IMR-90 (cell line): Measurements from ENCODE around the gene CACNA1I. TPM values are rescaled to one million over a fixed set of nuclear protein-coding genes. Genes with fewer than 3 reads are reported as not detected.

ENCODE experiments used
- ATAC-seq: fragments of 200-7000 bp; cut with Tn5 transposase; 2 replicates; pipeline ENCODE4 v1.9.1; 2020; ENCODE audit warnings: low read depth, mild to moderate bottlenecking, moderate library complexity
- BruUV-seq: library from RNA; stranded (reverse); fragments of 400-500 nt; replicated peaks from 2 replicates; lab custom pipeline; 2021; lab: Mats Ljungman, UMichigan
- CTCF ChIA-PET: fragments of 300-600 bp; formaldehyde crosslinking; extraction: SDS; loops from one replicate; lab custom pipeline; 2021; ENCODE audit warnings: antibody characterized with exemption; lab: Yijun Ruan, JAX
- POLR2A ChIA-PET: fragments of 300-600 bp; sonication (Branson Sonifier 250); formaldehyde crosslinking; loops from one replicate; lab custom pipeline; 2022; ENCODE audit warnings: antibody characterized with exemption; ENCODE audit not compliant: unreplicated experiment; lab: Charles Lee
- DNase-seq: peaks from one replicate; pipeline ENCODE4 v3.0.0; 2013
- H2AFZ ChIP-seq: replicated peaks from 2 replicates; pipeline ENCODE3; 2013; ENCODE audit warnings: low read length, mild to moderate bottlenecking; ENCODE audit not compliant: poor library complexity
- H2AK5ac ChIP-seq: 2 replicates; pipeline ENCODE4 v1.6.1; 2013; ENCODE audit warnings: low read depth, low read length, inconsistent platforms
- H2AK9ac ChIP-seq: replicated peaks from 2 replicates; pipeline ENCODE3; 2013; ENCODE audit warnings: mild to moderate bottlenecking, low read depth, low read length, moderate library complexity; ENCODE audit not compliant: poor library complexity
- H2BK120ac ChIP-seq: 2 replicates; pipeline ENCODE4 v1.6.1; 2013; ENCODE audit warnings: low read depth, low read length, inconsistent platforms
- H2BK15ac ChIP-seq: 3 replicates; pipeline ENCODE4 v1.6.1; 2013; ENCODE audit warnings: low read depth, low read length, inconsistent platforms
- H2BK20ac ChIP-seq: 2 replicates; pipeline ENCODE4 v1.6.1; 2013; ENCODE audit warnings: low read depth, mild to moderate bottlenecking, inconsistent platforms, low read length, moderate library complexity
- H2BK5ac ChIP-seq: 2 replicates; pipeline ENCODE4 v1.6.1; 2013; ENCODE audit warnings: mild to moderate bottlenecking, low read depth, low read length, inconsistent platforms; ENCODE audit not compliant: poor library complexity, severe bottlenecking
- H3K14ac ChIP-seq: replicated peaks from 2 replicates; pipeline ENCODE4 v1.6.1; 2013; ENCODE audit warnings: low read depth, low read length, inconsistent platforms
- H3K18ac ChIP-seq: 2 replicates; pipeline ENCODE4 v1.6.1; 2013; ENCODE audit warnings: low read depth, low read length, control low read depth
- H3K23ac ChIP-seq: 2 replicates; pipeline ENCODE4 v1.6.1; 2013; ENCODE audit warnings: low read depth, low read length, inconsistent platforms
- H3K27ac ChIP-seq: 2 replicates; pipeline ENCODE4 v1.5.1; 2013; ENCODE audit warnings: mild to moderate bottlenecking, control low read depth, low read length; ENCODE audit not compliant: insufficient read depth
- H3K27me3 ChIP-seq: 2 replicates; pipeline ENCODE4 v1.6.1; 2013; ENCODE audit warnings: low read length; ENCODE audit not compliant: control insufficient read depth, insufficient read depth
- H3K36me3 ChIP-seq: 2 replicates; pipeline ENCODE4 v1.6.1; 2013; ENCODE audit warnings: low read length, mixed read lengths; ENCODE audit not compliant: control insufficient read depth, insufficient read depth
- H3K4ac ChIP-seq: 2 replicates; pipeline ENCODE4 v1.6.1; 2013; ENCODE audit warnings: low read depth, low read length, inconsistent platforms
- H3K4me1 ChIP-seq: 2 replicates; pipeline ENCODE4 v1.6.1; 2013; ENCODE audit warnings: low read length, mixed read lengths; ENCODE audit not compliant: control insufficient read depth, insufficient read depth
- H3K4me2 ChIP-seq: 2 replicates; pipeline ENCODE4 v1.6.1; 2013; ENCODE audit warnings: low read depth, mild to moderate bottlenecking, control low read depth, low read length, moderate library complexity
- H3K4me3 ChIP-seq: 2 replicates; pipeline ENCODE4 v1.5.1; 2013; ENCODE audit warnings: low read depth, mild to moderate bottlenecking, control low read depth, low read length, moderate library complexity; ENCODE audit not compliant: insufficient read depth
- H3K56ac ChIP-seq: 2 replicates; pipeline ENCODE4 v1.6.1; 2013; ENCODE audit warnings: low read length, inconsistent platforms; ENCODE audit not compliant: insufficient read depth; ENCODE audit errors: extremely low read depth
- H3K79me1 ChIP-seq, 2 experiments: 2 replicates each; pipeline ENCODE4 v1.6.1; 2013; ENCODE audit warnings: low read length in 2 of 2, inconsistent platforms in 1 of 2, low read depth in 1 of 2
- H3K9ac ChIP-seq: 2 replicates; pipeline ENCODE4 v1.6.1; 2013; ENCODE audit warnings: low read depth, low read length, control low read depth
- H3K9me1 ChIP-seq: 2 replicates; pipeline ENCODE4 v1.6.1; 2013; ENCODE audit warnings: low read length, inconsistent platforms; ENCODE audit not compliant: insufficient read depth
- H3K9me3 ChIP-seq: 2 replicates; pipeline ENCODE4 v1.6.1; 2013; ENCODE audit warnings: low read length; ENCODE audit not compliant: control insufficient read depth, insufficient read depth
- H4K20me1 ChIP-seq: 2 replicates; pipeline ENCODE4 v1.6.1; 2013; ENCODE audit warnings: low read length, inconsistent platforms; ENCODE audit not compliant: insufficient read depth
- H4K5ac ChIP-seq: 2 replicates; pipeline ENCODE4 v1.6.1; 2013; ENCODE audit warnings: mild to moderate bottlenecking, low read depth, low read length, control low read depth
- H4K8ac ChIP-seq, 2 experiments: 2 replicates each; pipeline ENCODE4 v1.6.1; 2013; ENCODE audit warnings: low read depth in 2 of 2, low read length in 2 of 2, control low read depth in 1 of 2, inconsistent platforms in 1 of 2
- H4K91ac ChIP-seq: 2 replicates; pipeline ENCODE4 v1.6.1; 2013; ENCODE audit warnings: low read depth, low read length, inconsistent platforms; ENCODE audit not compliant: insufficient read depth
- CEBPB ChIP-seq: IDR thresholded peaks from 2 replicates; pipeline ENCODE4 v1.6.1; 2012; ENCODE audit warnings: low read depth, low read length, improper control_type of control experiment
- FOS ChIP-seq: fragments of 150-350 bp; IDR thresholded peaks from 2 replicates; pipeline ENCODE4 v1.6.1; 2016; ENCODE audit warnings: low read depth, low read length
- WGBS, 2 experiments: methylation state at CpG; one replicate each; pipeline versions ENCODE4 v1.1.5 to v1.1.7; 2013; ENCODE audit warnings: missing lambda C conversion rate in 2 of 2; ENCODE audit not compliant: insufficient read length in 1 of 2; ENCODE audit errors: extremely low coverage in 2 of 2; 5-methylcytosine and 5-hydroxymethylcytosine counted together
- dilution Hi-C: fragments of 300-500 bp; cut with HindIII; formaldehyde crosslinking; loops from one replicate; pipeline ENCODE4 v1.14.3; 2018; ENCODE audit warnings: low sequenced_read_pairs; ENCODE audit not compliant: unreplicated experiment
- in situ Hi-C: fragments of 300-500 bp; cut with MboI; formaldehyde crosslinking; loops from 3 replicates; pipeline ENCODE4 v1.14.3; 2019; ENCODE audit warnings: low sequenced_read_pairs, inconsistent platforms, mixed read lengths
- intact Hi-C: fragments of 100-400 bp; cut with micrococcal nuclease; formaldehyde crosslinking; loops from 2 replicates; pipeline ENCODE4 v1.10.0; 2022
- polyA plus RNA-seq, 3 experiments: library from polyadenylated mRNA; depleted of rRNA; stranded (reverse); fragments of >200 nt; gene quantifications; 2 replicates each; pipeline ENCODE4 v1.2.3, GENCODE V29; 2012; ENCODE audit warnings: low replicate concordance in 1 of 3
- total RNA-seq: library from RNA; depleted of rRNA; stranded (reverse); fragments of >200 nt; gene quantifications from 2 replicates; pipeline ENCODE4 v1.2.3, GENCODE V29; 2012

Gene CACNA1I
- total and polyA plus RNA-seq, 2 of the 4 experiments (the other 2 are of a cell fraction) = under 0.01 to 0.02 TPM

- Histone ChIP-seq H3K4me2 (no peak overlapping the region), H4K5ac (no peak overlapping the region), H3K79me1 (no peaks in the 10 kb centered on the region), H3K36me3 (no peaks in the 10 kb centered on the region), H2BK15ac (no peak overlapping the region), H4K91ac (no peak overlapping the region), H2BK5ac (no peak overlapping the region), H3K27ac (no peak overlapping the region), H4K8ac (no peak overlapping the region), H3K23ac (no peak overlapping the region), H2AFZ (peak overlapping the region; percentile 14), H3K4me1 (peaks cover 6% of the 10 kb centered on the region; the same call in 1 of the 2 replicates), H2BK120ac (no peak overlapping the region), H3K14ac (no peak overlapping the region), H3K27me3 (peaks cover 57% of the 10 kb centered on the region), H2BK20ac (no peak overlapping the region), H3K4ac (no peak overlapping the region), H3K4me3 (no peak overlapping the region), H3K9me1 (no peaks in the 10 kb centered on the region), H3K9ac (no peak overlapping the region), H2AK9ac (no peak overlapping the region), H3K18ac (no peak overlapping the region), H4K20me1 (no peaks in the 10 kb centered on the region), H2AK5ac (no peak overlapping the region), H3K56ac (no peak overlapping the region), H3K9me3 (no peaks in the 10 kb centered on the region)
- intact Hi-C loops (no loop called here), in situ Hi-C loops (no loop called here), dilution Hi-C loops (no loop called here)
- 85% methylated on average over 15 of the region's 27 CpGs; no CpG with 5 or more reads in 1 of the 2 experiments for WGBS, 2 experiments
- ChIA-PET POLR2A (no interaction called here), CTCF (interaction anchor here (0.6 kb wide), 1 partner anchor 11 kb away, joined by 3 read pairs; no protein-coding TSS in a partner anchor)
- TF ChIP-seq FOS (no peak), CEBPB (no peak)
- no peak for DNase-seq
- no peak for ATAC-seq
- BruUV-seq = no TSS peak
These were observed 136.0 kb downstream of the CACNA1I start for GRCh38 chr22:39706376-39707140.
